Measurements from ENCODE around the gene SRCIN1.

The SRCIN1 gene

DNA sequence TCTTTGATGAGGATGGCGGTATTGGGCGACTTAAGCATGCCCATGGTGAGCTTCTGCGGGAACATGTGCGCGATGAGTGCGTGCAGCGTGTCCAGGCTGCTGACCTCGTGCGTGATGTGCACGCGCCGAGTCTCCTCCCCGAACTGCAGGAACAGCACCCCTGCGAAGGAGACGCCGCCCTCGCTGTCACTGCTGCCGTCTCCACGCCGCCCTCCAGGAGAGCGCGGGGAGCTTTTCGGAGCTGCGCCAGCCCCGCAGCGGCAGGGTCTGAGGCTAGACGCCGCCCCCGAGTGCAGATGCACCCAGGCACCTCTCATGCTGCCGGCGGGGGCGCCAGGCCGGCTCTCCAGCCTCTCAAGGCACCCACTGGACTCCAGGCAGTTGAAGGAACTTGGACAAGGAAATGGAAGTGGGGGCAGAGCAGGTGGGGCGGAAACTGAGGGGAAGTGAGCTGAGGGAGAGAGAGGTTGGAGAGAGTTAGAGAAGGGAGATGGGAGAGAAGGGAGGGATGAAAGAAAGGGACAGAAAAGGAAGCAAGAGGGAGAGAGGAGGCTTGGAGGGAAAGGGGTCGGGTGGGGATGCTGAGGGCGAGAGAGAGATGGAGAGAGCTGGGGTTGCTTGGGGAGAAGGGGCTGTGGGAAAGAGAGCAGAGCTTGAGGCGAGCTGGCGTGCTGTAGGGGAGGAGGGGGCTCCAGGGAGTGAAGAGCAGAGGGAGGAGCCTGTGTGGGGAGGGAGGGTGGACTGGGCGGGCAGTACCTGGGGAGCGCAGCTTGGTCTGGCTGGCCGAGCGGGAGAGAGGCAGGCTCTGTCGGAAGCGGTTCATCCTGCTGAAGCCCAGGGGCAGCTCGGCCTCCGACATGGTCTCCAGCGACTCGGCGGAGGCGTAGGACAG is 42.1 kb downstream of the SRCIN1 start:
- no peak for DNase-seq (ENCODE audit: low spot score)

DNA sequence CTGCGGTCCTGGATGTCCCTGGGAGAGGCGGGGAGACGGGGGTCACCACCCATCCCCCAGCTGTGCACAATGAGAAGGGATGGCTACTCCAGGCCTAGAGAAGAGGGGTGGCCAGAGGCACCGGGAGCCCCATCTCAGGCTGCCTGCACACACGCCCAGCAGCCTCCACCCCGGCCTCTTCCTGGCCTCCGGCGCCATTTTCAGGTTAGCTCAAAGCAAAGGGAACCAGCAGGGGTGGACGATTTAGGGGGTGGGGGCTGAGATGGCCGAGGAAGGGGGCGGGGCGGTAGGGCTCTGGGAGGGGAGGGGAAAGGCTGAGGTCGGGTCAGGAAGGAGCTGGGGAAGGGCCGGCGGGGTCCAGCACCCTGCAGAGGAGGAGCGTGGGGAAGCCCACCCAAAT is 42.8 kb downstream of the SRCIN1 start:
- no peak for DNase-seq (ENCODE audit: low spot score)

DNA sequence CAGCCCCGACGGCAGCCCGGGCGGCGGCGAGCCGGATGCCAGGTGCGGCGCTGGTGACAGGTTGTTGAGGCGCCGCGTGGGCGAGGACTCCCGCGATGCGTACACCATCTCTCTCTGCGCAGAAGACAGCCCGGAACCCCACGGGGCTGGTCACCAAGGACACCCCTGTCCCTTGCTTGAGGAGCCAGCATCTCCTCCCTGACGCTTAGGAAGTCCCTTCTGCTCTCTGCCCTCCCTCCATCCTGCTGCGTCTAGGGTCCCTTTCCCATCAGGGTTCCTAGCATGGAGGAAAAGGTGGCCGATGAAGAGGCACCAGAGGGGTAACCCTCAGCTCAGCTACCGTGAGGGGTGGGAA is 43.6 kb downstream of the SRCIN1 start:
- no peak for DNase-seq (ENCODE audit: low spot score)

DNA sequence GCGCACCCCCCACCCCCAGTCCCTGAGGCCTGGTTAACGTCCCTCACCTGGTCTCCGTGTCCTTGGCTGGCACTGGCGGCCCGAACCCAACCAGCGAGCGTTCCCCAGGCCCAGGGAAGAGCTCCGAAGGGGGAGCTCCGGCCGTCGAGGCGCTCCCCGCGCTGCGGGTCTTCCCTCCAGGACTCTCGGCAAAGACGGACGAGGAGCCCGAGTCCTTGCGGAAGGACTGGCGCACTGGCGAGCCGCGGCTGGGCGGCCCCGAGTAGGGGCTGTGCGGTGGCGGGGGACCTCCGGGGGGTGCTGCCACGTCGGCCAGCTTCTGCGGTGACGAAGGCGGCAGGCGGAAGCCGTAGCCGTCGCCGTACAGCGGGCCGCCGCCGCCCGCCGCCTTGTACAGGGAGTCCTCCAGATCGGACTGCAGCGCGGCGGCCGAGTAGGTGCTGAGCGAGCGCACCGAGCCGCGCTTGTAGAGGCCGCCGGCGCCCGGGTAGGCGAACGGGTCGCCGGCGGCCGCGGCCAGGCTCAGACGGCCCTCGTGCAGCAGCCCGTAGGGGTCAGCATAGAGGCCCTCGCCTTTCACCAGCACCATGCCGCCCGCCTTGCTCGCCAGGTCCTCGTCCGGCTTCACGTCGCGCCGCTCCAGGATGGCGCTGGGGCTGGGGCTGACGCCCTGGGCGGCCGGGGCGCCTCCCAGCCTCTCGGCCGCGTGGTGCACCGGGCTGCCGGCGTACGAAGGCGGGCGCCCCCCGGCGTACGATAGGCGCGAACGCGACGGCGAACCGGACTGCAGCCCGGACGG is 44.1 kb downstream of the SRCIN1 start:
- no peak for DNase-seq (ENCODE audit: low spot score)

GRCh38 chr17:38560503-38561318 is 45.0 kb downstream of the SRCIN1 start:
- no peak for DNase-seq (ENCODE audit: low spot score)

DNA sequence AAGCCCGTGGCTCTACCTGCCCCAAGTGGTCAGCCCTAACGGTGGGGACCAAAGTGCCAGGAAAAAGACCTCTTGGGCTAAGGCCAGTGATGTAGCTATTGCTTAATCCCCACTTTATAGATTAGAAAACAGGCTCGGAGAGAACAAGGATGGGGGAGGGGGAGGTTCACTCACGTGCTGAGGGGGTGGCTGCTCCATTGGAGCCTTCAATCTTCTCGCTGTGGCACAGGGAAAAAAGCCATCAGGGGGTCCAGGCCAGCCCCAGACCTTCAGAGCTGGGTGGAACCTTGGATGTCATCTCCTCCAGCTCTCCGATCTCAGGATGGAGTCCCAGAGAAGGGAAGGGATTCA is 45.9 kb downstream of the SRCIN1 start:
- DNase-seq (ENCODE audit: low spot score) = no peak

DNA sequence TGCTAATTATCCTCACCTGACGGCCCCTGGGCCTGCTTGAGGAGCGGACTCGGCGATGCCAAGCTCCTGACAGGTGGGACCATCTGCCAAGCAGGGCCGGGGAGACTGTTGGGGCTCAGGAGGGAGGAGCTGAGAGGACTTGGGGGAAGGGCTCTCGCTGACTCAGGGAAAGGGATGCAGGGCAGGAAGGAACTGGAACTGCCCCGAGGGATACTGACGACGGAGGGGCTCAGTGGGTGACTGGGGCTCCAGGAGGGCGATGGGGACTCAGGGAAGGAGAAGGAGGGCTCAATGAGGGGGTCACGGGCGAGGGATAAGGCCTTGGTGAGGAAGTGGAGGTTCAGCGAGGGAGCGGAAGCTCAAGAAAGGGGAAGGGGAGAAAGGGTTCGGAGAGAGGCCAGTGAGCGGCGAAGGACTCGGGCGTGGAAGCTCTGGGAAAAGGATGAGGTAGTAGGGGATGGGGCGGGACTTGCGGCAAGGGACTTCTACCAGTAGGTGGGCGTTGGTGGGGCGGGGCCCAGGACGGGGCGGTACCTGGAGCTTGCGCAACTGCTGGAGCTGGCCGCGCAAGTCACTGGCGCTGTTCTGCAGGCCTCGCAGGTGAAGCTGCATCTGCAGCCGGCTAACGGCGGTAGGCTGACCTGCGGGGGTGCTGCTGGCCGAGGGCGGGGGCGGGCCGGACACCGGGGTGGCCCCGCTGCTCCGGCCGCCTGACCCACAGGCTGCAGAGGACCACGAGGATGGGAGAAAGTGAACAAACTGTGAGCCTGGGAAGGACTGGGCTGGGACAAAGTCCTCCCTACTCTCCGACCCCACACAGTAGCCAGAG is 46.5 kb downstream of the SRCIN1 start:
- DNase-seq (ENCODE audit: low spot score) = peak; percentile 82

GRCh38 chr17:38558728-38559050 is 47.1 kb downstream of the SRCIN1 start:
- DNase-seq (ENCODE audit: low spot score) = no peak

DNA sequence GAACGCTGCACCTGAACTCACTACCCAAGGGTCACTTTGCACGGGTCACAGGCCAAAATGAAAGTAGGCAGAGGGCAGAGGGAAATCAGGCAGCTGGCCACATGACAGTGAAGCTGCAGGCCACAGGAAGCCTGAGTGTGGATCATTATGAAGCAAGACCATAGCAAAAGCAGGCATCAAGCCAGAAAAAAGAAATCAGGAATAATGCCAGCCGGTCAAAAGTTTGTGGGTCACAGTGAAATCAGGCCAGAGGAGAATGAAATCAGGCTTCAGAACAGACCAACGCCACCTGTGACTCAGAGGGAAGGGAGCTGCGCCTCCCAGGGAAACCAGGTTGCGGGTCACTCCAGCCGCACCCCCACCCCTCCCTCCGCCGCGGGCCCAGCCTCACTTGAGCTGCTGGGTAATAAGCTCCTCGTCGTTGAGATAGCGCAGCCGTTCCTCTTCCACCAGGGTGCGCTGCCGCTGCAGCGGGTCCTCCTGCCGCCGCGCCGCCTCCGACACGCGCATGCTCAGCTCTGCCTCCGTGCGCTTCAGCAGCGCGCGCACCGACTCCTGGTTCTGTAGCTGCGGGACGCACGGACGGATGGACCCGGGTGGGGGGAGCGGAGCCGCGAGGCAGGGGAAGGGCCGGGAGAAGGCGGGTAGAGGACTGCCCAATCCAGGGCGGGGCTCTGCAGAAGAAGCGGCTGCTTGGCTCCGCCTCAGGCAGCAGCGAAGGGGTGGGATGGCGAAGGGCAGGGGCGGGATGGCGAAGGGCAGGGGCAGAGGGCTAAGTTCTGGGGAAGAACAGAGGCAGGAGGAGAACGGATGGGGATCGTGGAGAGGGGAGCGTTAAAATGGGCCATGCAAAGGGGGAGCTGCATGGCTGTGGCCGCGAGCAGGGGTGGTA is 47.7 kb downstream of the SRCIN1 start:
- peak; percentile 87 for DNase-seq (ENCODE audit: low spot score)

DNA sequence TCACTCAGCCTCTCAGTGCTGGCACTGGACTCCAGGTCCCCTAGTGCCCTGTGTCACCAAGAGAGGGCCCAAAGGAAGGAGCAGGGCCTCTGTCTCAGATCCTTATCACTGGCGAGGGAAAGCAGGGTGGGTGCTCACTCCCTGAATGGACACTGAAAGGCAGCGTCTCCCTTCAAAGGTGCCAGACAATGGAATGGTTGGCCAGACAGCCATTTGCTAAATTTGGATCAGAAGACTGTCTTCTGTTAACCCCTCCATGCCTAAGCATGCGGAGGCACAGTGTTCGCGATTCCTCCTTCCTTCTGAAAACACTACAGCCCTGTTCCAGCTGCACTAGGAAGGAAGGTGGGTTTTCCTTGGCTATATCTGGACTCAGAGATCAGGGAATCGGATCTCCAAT is 48.4 kb downstream of the SRCIN1 start:
- no peak for DNase-seq (ENCODE audit: low spot score)

GRCh38 chr17:38556239-38556638 is 49.5 kb downstream of the SRCIN1 start:
- no peak for DNase-seq (ENCODE audit: low spot score)

GRCh38 chr17:38554430-38555350 is 51.1 kb downstream of the SRCIN1 start:
- no peak for DNase-seq (ENCODE audit: low spot score)

- no peak for DNase-seq (ENCODE audit: low spot score)
Measured at GRCh38 chr17:38552343-38552742, 53.4 kb downstream of the SRCIN1 start.

DNA sequence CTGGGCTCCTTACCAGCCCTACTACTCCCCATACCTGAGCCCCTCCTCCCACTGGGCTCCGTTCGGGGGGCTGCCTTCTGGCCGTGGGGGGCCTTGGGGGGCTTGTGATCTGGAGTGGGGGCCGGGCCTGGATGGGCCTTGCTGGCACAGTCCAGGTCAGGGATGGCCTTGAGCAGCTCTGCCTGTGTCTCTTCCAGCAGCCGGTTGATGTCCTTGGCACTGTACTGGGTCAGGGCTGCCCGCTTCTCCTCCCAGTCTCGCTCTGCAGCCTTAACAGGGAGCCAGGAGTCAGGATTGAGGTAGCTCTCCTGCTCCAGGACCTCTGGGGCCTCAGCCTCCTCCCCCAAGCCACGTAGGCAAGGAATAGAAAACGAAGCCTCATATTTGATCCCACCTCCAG is 54.6 kb downstream of the SRCIN1 start:
- no peak for DNase-seq (ENCODE audit: low spot score)

DNA sequence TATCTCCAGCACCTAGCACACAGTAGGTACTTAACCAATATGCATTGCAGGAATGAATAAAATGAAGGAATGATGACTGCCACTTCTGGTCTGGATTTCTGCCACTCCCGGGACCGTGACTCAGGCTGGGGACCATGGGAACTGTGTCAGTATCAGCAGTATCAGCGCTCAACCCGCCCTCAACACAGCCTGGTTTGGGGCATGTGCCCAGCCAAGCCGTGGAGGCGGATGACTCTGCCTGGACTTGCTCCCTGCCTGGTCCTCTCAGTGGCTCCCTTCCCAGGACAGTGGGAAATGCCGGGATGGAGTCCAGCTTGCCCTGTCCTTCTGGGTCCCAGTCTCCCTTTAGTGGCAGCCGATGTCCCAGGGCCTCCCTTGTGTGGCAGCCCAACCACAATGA is 55.1 kb downstream of the SRCIN1 start:
- no peak for DNase-seq (ENCODE audit: low spot score)

- no peak for DNase-seq (ENCODE audit: low spot score)
Measured at GRCh38 chr17:38549285-38549684, 56.5 kb downstream of the SRCIN1 start.

GRCh38 chr17:38547444-38547843 is 58.3 kb downstream of the SRCIN1 start:
- no peak for DNase-seq (ENCODE audit: low spot score)

DNA sequence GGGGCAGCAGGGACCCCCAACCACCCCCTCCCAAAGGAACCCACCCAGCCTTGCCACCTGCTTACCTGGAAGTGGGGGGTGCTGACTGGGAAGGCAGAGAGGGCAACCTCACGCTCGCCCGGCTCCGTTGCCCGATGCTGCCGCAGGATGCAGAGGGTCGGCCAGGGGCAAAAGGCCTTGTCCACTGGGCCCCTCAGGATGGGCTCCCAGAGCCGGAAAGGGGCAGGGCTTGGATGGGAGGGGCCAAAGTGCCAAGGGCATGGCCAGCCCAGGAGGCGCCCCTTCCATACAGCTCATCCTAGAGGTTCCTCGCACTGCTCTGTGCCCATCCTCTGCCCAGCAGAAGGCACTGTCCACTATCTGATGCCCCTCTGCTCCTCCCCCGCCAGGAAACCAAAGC is 59.4 kb downstream of the SRCIN1 start:
- DNase-seq (ENCODE audit: low spot score) = no peak

DNA sequence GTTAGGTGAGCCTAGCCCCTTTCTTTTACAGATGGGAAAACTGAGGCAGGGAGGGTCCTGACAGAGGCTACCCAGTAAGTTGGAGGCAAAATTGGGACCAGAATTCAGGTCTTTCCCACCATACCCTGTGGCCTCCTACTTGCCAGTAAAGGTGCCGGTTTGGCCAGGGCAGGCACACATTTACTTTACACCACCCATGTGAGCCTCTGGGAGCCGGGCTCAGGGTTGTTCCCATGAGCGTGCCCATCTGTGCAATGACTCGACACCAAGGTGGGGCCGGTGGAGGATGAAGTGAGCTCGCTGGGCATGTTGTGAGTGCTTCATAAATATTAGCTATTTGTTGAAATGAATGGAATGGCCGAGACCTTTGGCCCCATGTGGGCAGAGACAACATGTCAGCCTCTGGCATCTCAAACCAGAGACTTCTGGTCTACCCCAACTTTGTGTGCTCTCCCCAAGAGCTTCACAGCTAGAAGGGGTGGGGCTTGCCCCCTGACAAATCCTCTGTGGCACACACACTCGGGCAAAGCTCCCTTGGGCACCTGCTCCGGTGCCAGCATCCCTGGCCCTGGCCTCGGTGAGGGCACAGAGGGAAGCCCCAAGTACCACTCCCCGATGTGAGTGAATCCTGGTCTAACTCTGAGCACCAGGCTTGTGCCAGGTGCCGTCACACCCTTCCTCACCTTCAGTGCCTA is 60.1 kb downstream of the SRCIN1 start:
- DNase-seq (ENCODE audit: low spot score) = no peak
